ENCODE data around the gene LRMDA.

Gene LRMDA

DNA sequence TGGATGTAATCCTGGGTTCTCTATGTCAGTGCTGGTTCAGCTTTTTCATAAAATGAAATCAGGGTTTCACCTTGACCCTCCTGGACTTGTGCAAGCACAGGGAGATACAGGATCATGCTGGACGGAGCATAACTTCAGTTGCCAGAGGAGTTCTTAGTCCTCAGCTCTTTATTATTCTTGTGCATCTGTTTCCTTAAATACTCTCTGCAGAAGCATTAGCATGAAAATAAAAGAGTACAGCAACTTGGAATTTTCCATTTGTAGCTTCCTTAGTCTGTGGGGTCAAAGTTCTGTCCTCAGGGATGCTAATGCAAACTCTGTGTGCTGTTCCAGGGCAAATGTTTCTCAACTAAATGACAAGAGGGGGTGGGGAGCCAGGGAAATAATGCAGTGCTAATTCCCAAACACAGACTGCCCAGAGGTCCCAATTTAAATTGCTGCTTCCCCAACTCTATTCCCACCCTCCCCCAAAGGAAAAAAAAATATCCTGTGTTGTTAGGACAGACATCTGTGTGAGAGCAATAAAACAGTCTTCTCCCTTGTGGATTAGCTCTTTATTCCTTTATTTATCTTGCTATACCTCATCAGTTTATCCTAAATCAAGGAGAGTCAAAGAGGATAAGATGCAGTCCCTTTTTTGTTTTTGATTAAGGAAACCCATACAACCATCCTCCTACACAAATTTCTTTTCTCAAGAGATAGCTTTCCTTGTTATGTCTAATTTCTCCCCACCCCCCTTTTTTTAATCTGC is 905.0 kb downstream of the LRMDA start:
- DNase-seq = no peak

DNA sequence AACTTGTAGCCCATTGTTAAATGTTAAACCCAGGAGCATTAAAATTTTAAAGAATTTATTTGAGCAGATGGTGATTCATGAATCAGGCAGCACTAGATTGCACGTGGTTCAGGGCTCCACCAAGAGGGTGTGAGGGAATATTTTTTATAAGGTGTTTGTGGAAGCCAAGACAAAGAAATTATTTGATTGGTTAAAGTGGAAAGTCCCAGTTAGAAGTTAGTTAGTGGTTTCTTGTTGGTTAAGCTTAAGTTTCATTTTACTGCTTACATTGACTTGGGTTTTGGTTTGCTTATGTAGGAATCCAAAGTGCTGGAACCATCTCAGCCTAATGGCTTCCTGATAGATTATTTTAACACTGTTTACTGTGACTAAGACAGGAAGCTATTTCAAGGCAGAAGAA is 906.2 kb downstream of the LRMDA start:
- no peak for DNase-seq

DNA sequence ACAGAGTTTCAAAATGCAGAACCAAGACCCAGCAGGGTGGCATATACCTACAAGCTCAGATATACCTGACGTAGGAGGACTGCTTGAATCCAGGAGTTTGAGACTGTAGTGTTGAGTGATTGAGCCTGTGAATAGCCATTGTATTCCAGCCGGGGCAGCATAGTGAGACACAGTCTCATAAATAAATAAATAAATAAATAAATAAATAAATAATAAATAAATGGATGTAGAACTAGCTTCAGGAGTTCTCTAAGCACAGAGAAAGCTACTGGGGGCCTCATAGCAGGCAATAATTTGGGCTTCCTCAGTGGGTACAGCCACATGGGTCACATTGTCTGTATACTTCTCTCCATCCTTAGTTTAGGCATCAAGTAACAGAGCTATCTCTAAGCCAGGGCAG is 906.8 kb downstream of the LRMDA start:
- no peak for DNase-seq

DNA sequence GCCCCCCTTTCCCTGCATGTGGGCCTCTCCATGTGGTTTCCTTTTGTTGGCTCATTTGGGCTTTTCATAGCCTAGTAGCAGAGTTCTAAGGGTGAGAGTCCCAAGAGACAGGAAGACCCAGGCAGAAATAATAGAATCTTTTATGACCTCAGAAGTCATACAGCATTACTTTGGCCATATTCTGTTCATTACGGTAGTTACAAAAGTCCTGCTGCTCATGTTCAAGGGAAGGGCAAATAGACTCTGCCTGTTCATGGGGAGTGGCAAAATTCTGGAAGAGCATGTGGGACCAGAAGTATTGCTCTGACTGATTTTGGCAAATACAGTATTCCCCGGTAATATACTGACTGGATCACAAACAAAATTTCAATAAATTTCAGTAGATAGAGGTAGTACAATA is 910.3 kb downstream of the LRMDA start:
- DNase-seq = no peak

DNA sequence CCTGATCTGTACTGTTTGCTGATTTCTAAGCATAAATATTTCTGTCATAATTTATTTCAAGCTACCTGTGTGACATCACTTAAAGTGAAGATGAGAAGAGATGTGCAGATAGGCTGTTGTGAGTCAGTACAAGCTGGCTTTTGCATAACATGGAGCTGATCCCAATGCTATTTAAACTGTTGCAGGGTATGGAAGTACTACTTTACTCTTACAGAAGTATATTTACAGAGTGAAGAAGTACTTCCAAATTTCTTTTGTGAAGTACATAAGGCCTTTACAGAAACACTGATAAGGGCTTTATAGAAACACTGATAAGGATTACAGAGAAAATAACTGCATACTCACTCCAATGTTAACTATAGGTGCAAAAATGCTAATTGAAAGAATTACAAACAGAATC is 911.6 kb downstream of the LRMDA start:
- no peak for DNase-seq

DNA sequence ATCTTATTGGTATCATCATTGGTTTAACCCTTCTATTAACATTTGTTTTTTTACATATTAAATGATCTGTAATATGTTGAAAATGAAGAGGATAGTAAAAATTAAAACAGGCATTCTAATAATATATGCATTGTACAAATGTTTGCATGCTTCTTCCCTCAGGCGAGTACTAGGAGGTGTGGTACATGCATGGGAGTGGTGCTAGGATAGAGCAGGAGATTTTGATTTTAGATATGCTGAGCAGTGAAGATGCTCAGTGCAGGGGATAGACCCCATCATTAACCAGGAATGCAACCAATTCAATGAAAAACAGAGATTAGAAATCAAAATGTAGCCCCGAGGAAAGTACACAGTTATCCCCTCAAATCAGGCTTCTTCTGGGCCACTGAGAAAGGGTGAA is 916.4 kb downstream of the LRMDA start:
- no peak for DNase-seq

DNA sequence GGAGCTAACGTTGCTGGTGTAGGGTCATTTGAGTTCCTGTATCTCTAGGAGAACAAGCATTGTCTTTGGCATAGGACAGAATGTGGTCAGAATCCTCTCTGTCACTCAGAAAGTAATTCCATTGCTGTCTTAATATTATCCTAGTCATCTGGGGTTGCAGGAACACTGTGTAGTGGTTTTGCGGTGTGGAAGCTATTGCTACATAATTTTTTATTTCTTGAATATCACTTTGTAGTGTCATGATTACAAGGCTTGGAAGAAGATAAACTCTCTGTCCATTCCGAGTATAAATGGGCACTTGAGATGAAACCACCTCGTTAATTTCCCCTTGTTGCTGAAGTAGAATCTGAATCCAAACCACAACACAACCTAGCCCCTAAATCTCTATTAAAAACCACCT is 919.2 kb downstream of the LRMDA start:
- DNase-seq = no peak

DNA sequence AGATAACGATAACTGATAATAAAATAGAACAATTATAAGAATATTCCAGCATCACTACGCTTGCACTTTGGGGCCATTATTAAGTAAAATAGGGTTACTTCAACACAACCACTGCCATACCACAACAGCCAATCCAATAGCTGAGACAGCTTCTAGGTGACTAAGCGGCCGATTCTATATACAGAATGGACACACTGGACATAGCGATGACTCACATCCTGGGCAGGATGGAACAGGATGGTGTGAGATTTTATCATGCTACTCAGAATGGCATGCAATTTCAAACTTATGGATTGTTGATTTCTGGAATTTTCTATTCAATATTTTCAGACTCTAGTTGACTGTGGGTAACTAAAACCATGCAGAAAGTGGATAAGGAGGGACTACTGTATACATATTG is 920.9 kb downstream of the LRMDA start:
- DNase-seq = no peak

DNA sequence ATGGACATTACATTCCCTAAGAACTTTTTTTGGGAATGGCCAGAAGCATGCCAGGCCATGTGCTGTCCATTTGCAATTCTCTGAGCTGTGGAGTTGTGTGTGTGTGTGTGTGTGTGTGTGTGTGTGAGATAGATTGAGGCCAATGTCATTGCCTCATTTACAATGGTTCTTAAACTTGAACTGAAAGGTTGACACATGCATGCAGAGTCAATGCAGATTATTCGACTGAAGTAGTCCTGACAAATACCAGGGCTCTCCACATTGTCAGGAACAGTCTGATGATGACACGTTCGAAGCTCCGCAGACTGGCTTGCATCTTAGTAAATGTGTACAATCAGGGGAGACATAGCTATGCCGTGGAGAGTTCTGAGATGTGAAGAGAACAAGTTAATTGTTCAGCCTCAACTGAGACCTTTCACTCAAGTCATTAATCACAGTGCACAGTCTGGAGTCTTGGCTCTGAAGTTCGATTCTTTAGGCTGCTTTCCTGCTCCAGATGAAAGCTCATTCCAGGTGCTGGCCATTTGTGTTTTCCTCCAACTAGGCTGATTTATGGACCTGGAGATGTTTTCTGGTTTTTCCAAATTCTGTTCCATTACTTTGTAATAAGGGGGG is 921.9 kb downstream of the LRMDA start:
- DNase-seq = no peak

DNA sequence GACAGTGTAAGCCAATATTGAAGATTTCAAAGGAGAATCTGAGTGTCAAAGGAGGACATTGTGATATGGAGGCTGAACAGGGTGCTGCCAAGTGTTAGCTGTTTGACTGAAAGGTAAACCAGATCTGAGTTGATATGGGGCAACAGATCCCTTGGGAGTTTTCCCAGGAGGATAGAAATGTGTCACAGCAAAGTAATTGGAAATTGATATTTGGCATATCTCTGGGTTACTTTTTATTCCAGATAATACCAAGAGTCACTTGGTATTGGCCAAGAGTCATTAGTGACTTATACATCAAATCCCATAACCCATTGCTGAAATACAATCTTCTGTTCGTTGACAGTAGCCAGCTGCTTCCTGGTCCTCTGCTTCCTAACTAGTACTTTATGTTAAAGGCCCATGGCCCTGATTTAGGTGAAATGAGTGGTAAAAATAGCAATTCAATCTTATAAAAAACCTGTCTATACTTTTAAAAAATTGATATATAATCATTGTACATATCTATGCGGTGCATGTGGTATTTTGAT is 922.9 kb downstream of the LRMDA start:
- no peak for DNase-seq

DNA sequence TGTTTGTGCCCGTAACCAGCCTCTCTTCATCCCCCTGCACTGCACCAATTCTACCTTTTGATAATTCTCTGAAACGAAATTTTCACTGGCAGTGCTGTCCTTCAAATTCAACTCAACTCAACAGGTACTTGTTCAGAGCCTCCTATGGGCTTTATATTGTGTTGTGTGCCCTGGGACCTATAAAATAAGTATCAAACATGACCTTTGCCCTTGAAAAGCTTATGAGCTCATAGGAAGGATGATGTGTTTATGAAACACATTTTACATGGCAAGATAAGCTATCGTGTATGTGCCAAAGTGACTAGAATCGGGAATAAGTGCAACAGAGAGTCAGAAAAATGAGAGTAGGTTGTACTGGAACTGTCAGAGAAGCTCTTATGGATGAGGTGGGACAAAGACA is 923.5 kb downstream of the LRMDA start:
- DNase-seq = no peak

GRCh38 chr10:76356557-76356956 is 925.1 kb downstream of the LRMDA start:
- DNase-seq = no peak

- no peak for DNase-seq
Observed at GRCh38 chr10:76357726-76358415, 926.4 kb downstream of the LRMDA start.

- DNase-seq = no peak
Observed at GRCh38 chr10:76358743-76359395, 927.4 kb downstream of the LRMDA start.

GRCh38 chr10:76375761-76376160 is 944.3 kb downstream of the LRMDA start:
- DNase-seq = no peak

DNA sequence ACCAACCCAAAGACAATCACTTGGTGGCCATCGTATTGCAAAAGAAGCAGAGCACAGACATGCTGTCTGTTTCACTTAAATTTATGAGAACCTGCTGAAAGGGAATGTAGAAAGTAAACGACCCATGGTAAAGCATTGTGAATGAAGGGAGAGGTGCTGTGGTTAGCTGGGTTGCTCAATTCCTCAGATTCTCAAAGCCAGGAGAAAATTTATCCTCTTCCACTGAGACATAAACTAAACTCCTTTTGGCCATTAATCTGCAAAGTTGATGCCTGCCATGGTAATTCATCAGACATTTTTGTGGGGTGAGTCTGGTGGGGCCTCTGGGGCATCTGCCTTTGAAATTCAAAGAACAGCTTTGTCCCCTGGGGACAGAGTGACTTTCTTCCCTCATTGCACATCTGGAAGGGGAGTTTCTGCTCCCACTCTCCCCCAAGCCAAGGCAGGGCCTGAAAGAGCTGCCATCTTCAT is 951.0 kb downstream of the LRMDA start:
- no peak for DNase-seq

DNA sequence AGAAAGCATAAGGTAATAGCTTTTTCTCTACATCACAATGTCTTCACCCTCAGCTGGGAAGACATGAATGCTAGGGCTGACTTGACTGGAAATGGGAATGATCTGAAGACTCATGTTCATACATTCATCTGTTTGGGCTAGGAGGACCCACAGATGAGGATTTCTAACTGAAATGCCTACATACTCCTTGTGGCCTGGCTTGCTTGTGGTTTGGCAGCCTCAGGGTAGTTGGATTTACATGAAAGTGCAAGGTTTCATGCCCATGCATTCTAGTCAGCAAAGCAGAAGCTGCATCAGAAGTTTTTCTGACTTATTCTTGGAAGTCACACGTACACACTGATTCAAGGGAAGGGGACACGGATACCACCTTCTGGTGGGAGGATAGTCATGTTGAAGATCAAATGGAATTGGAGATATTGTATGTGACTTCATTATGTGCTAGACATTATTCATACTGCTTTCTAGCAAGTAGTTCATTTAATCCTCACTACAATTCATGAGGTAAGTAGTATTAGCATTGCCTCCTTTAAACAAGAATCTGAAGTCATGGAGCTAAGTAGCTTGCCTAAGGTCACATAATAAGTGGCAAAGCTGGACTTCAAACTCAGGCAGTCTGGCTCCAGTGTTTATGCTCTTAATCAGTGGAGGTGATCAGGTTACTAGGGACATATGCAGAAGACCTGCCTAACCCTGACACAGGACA is 957.0 kb downstream of the LRMDA start:
- DNase-seq = no peak

GRCh38 chr10:76393875-76394706 is 962.7 kb downstream of the LRMDA start:
- no peak for DNase-seq

DNA sequence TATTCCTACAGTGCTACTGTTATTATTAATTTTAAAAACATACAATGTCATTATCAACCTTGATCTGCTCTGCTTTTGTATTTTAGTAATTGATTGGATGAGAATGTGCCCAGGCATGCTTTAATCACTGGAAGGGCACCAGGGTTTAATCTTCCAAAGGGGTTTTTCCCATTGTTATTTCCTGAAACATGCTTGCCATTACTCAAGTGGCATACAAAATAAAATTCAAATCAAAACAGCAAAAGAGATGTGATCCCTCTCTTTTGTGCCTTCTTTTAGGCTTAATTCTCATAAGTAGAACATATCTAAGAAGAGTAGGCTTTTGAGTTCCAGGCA is 963.3 kb downstream of the LRMDA start:
- no peak for DNase-seq

- no peak for DNase-seq
Observed at GRCh38 chr10:76395251-76395650, 963.8 kb downstream of the LRMDA start.

DNA sequence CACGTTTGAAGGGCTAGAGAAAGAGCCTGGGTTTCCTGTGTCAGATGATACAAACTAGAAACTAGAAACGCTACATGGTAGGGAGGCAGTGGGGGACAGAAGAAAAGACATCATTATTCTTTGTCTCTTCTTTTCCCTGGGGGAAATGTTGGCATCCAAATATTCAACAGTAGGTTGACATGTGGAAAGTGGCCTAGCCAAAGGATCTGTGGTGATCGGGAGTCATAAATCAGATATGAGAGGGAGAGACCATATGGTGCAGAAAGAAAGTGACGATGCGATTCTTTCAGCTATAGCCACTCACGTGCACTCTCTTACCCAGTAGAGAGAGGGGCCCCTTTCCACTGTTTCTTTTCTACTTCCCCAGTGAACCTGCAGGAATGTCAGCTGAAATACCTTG is 964.7 kb downstream of the LRMDA start:
- DNase-seq = no peak

Measured in NCI-H2081 treated with DMSO at 0.1 percent for 48 hours (cell line).